Lower lobe of right lung (tissue), 2 donors: ENCODE results near the gene KAT2B. TPM values are rescaled to one million over a fixed set of nuclear protein-coding genes. Genes with fewer than 3 reads are reported as not detected.

ENCODE experiments used
- ATAC-seq, 2 donors: fragments of 200-7000 bp; cut with Tn5 transposase; one replicate each; pipeline ENCODE4 v1.9.1; 2020 to 2022; ENCODE audit warnings: mild to moderate bottlenecking in 2 of 2, moderate library complexity in 2 of 2
- DNase-seq: peaks from one replicate; pipeline ENCODE4 v3.0.0-alpha.2; 2020
- H3K27ac ChIP-seq: fragments of 200-600 bp; one replicate; pipeline ENCODE4 v1.8.0; 2022
- H3K27me3 ChIP-seq: fragments of 200-600 bp; one replicate; pipeline ENCODE4 v1.8.0; 2022; ENCODE audit warnings: low read depth
- H3K36me3 ChIP-seq: fragments of 200-600 bp; one replicate; pipeline ENCODE4 v1.8.0; 2022; ENCODE audit warnings: mild to moderate bottlenecking
- H3K4me1 ChIP-seq: fragments of 200-600 bp; one replicate; pipeline ENCODE4 v1.8.0; 2022
- H3K4me3 ChIP-seq: fragments of 200-600 bp; one replicate; pipeline ENCODE4 v1.8.0; 2022; ENCODE audit warnings: mild to moderate bottlenecking
- H3K9me3 ChIP-seq: fragments of 200-600 bp; one replicate; pipeline ENCODE4 v1.8.0; 2022
- CTCF ChIP-seq: fragments of 200-600 bp; IDR thresholded peaks from one replicate; pipeline ENCODE4 v1.8.0; 2022; ENCODE audit warnings: antibody characterized with exemption, mild to moderate bottlenecking
- intact Hi-C: fragments of 100-400 bp; cut with DNase I; formaldehyde crosslinking; loops from one replicate; pipeline ENCODE4 v1.11.0; 2022
- total RNA-seq: library from RNA; stranded (reverse); fragmentation: NEBNext Ultra II Directional; extraction: Animal tissue kit (Norgen Biotek cat#: 25700); gene quantifications from one replicate; pipeline ENCODE4 v1.2.1, GENCODE V29; 2021
- donor health status: DM: no; HTN: yes; CAD: no; lungs with severe emphysema.

The KAT2B gene
- total RNA-seq, 1 donor from 2014 or later = 41.4 TPM

GRCh38 chr3:20064387-20064786 lies 24.1 kb downstream of the KAT2B start:
- Histone ChIP-seq H3K4me1 (peaks cover 20% of the 10 kb centered on the region), H3K4me3 (no peak overlapping the region), H3K36me3 (no peaks in the 10 kb centered on the region), H3K9me3 (no peaks in the 10 kb centered on the region), H3K27ac (no peak overlapping the region), H3K27me3 (no peaks in the 10 kb centered on the region)
- DNase-seq = no peak
- ATAC-seq = no peak
- TF ChIP-seq CTCF = no peak
- intact Hi-C loops = no loop called here

- Histone ChIP-seq H3K27ac (no peak overlapping the region), H3K36me3 (no peaks in the 10 kb centered on the region), H3K4me1 (peaks cover 20% of the 10 kb centered on the region), H3K27me3 (no peaks in the 10 kb centered on the region), H3K4me3 (no peak overlapping the region), H3K9me3 (no peaks in the 10 kb centered on the region)
- intact Hi-C loops = no loop called here
- no peak for TF ChIP-seq CTCF
- no peak for DNase-seq
- no peak for ATAC-seq
Observed at GRCh38 chr3:20064796-20065564, 24.7 kb downstream of the KAT2B start.

GRCh38 chr3:20066079-20066478 lies 25.8 kb downstream of the KAT2B start:
- peaks cover 12% of the 10 kb centered on the region for H3K4me1 ChIP-seq
- intact Hi-C loops = no loop called here
- ATAC-seq = no peak
- no peak overlapping the region for H3K4me3 ChIP-seq
- H3K9me3 ChIP-seq = no peaks in the 10 kb centered on the region
- DNase-seq = no peak
- no peak for TF ChIP-seq CTCF
- no peaks in the 10 kb centered on the region for H3K36me3 ChIP-seq
- H3K27ac ChIP-seq = no peak overlapping the region
- no peaks in the 10 kb centered on the region for H3K27me3 ChIP-seq

GRCh38 chr3:20066850-20067617 lies 26.8 kb downstream of the KAT2B start:
- no peak for DNase-seq
- H3K9me3 ChIP-seq = no peaks in the 10 kb centered on the region
- no peak overlapping the region for H3K4me3 ChIP-seq
- no peak overlapping the region for H3K27ac ChIP-seq
- peaks cover 7% of the 10 kb centered on the region for H3K4me1 ChIP-seq
- no peak for ATAC-seq
- intact Hi-C loops = no loop called here
- TF ChIP-seq CTCF = no peak
- no peaks in the 10 kb centered on the region for H3K27me3 ChIP-seq
- H3K36me3 ChIP-seq = no peaks in the 10 kb centered on the region

GRCh38 chr3:20068512-20069177 lies 28.4 kb downstream of the KAT2B start:
- DNase-seq (no peak), ATAC-seq (peak in 1 of 2 donors; percentile 44)
- Histone ChIP-seq H3K4me1 (peaks cover 7% of the 10 kb centered on the region), H3K27me3 (no peaks in the 10 kb centered on the region), H3K4me3 (no peak overlapping the region), H3K9me3 (no peaks in the 10 kb centered on the region), H3K27ac (no peak overlapping the region), H3K36me3 (peaks cover 4% of the 10 kb centered on the region)
- intact Hi-C loops = no loop called here
- no peak for TF ChIP-seq CTCF
